Caco-2 (cell line): ENCODE data around the gene MICU1. TPM values are rescaled to one million over a fixed set of nuclear protein-coding genes. Genes with fewer than 3 reads are reported as not detected.

Experiments used
- BruUV-seq: library from RNA; stranded (reverse); fragments of 400-500 nt; replicated peaks from 2 replicates; lab custom pipeline; 2021; lab: Mats Ljungman, UMichigan
- CTCF ChIA-PET: fragments of 300-600 bp; sonication (Branson Sonifier 250); formaldehyde crosslinking; loops from one replicate; lab custom pipeline; 2022; ENCODE audit warnings: antibody characterized with exemption; lab: Charles Lee
- POLR2A ChIA-PET: fragments of 300-600 bp; sonication (Branson Sonifier 250); formaldehyde crosslinking; loops from one replicate; lab custom pipeline; 2022; ENCODE audit warnings: antibody characterized with exemption; lab: Charles Lee
- DNase-seq, 2 experiments: peaks; one replicate each; pipeline versions ENCODE4 v3.0.0 to v3.0.0-alpha.2; 2020 to 2022
- H3K27me3 ChIP-seq: replicated peaks from 2 replicates; pipeline ENCODE4 v1.6.0; 2011; ENCODE audit warnings: low read length; ENCODE audit not compliant: control insufficient read depth, insufficient read depth
- H3K36me3 ChIP-seq: 2 replicates; pipeline ENCODE4 v1.5.1; 2011; ENCODE audit warnings: low read length; ENCODE audit not compliant: control insufficient read depth, insufficient read depth
- H3K4me1 ChIP-seq: fragments of 250-450 bp; sonication (Bioruptor Pico); 2 replicates; pipeline ENCODE4 v1.5.1; 2020; ENCODE audit warnings: mild to moderate bottlenecking
- H3K4me3 ChIP-seq: 2 replicates; pipeline ENCODE4 v1.5.1; 2011; ENCODE audit warnings: low read depth, mild to moderate bottlenecking, control low read depth, low read length
- H3K9me3 ChIP-seq: fragments of 250-450 bp; sonication (Bioruptor Pico); 2 replicates; pipeline ENCODE4 v1.5.1; 2020; ENCODE audit warnings: mild to moderate bottlenecking, moderate library complexity
- H3K27ac Mint-ChIP-seq: one replicate; pipeline ENCODE4 v1.8.0; 2022; ENCODE audit warnings: mixed read lengths; ENCODE audit not compliant: unreplicated experiment
- H3K27me3 Mint-ChIP-seq: one replicate; pipeline ENCODE4 v1.8.0; 2022; ENCODE audit warnings: mixed read lengths; ENCODE audit not compliant: insufficient read depth, unreplicated experiment
- H3K36me3 Mint-ChIP-seq: one replicate; pipeline ENCODE4 v1.8.0; 2022; ENCODE audit warnings: mild to moderate bottlenecking, mixed read lengths; ENCODE audit not compliant: insufficient read depth, unreplicated experiment
- H3K4me1 Mint-ChIP-seq: one replicate; pipeline ENCODE4 v1.8.0; 2022; ENCODE audit warnings: low read depth, mixed read lengths; ENCODE audit not compliant: unreplicated experiment
- H3K4me3 Mint-ChIP-seq: one replicate; pipeline ENCODE4 v1.8.0; 2022; ENCODE audit warnings: mild to moderate bottlenecking, moderate library complexity, mixed read lengths; ENCODE audit not compliant: unreplicated experiment
- H3K9me3 Mint-ChIP-seq: one replicate; pipeline ENCODE4 v1.8.0; 2022; ENCODE audit warnings: mixed read lengths; ENCODE audit not compliant: unreplicated experiment
- CTCF ChIP-seq, 2 experiments: fragments of 200-600 bp in 1 of 2; IDR thresholded peaks; 1 replicate in 1 of 2; 2 replicates in 1 of 2; pipeline versions ENCODE4 v1.5.1 to v1.8.0; 2011 to 2022; ENCODE audit warnings: antibody characterized with exemption in 1 of 2, control low read depth in 1 of 2, inconsistent platforms in 1 of 2, low read depth in 1 of 2, low read length in 1 of 2, mild to moderate bottlenecking in 1 of 2, moderate library complexity in 1 of 2; ENCODE audit not compliant: insufficient read depth in 1 of 2, severe bottlenecking in 1 of 2, unreplicated experiment in 1 of 2
- intact Hi-C: fragments of 100-400 bp; cut with micrococcal nuclease; formaldehyde crosslinking; loops from one replicate; pipeline ENCODE4 v1.10.0; 2022; ENCODE audit not compliant: unreplicated experiment
- total RNA-seq: library from RNA; stranded (reverse); gene quantifications from 2 replicates; pipeline ENCODE4 v1.2.3, GENCODE V29; 2022

Gene MICU1
- total RNA-seq, 1 experiment from 2014 or later = 83.2 TPM

GRCh38 chr10:72517244-72517643 is 108.6 kb downstream of the MICU1 start:
- no peak for DNase-seq
- CTCF ChIA-PET = interaction anchor here (0.5 kb wide), 1 partner anchor 10 kb away, joined by 3 read pairs; no protein-coding TSS in a partner anchor
- intact Hi-C loops = no loop called here
- H3K4me3 Mint-ChIP-seq = no peak overlapping the region
- BruUV-seq = no TSS peak
- H3K27ac Mint-ChIP-seq = no peak overlapping the region
- no peak for TF ChIP-seq CTCF (IDR thresholded peaks at IDR 0.05; ENCODE audit: insufficient read depth in 1 of 2, low read depth in 1 of 2, low read length in 1 of 2, severe bottlenecking in 1 of 2, unreplicated experiment in 1 of 2)
- H3K27me3 ChIP-seq = no peaks in the 10 kb centered on the region
- no peaks in the 10 kb centered on the region for H3K36me3 ChIP-seq
- POLR2A ChIA-PET = no interaction called here
- no peaks in the 10 kb centered on the region for H3K27me3 Mint-ChIP-seq
- no peak overlapping the region for H3K4me3 ChIP-seq
- H3K4me1 Mint-ChIP-seq = no peaks in the 10 kb centered on the region
- H3K9me3 ChIP-seq = no peaks in the 10 kb centered on the region
- H3K36me3 Mint-ChIP-seq = peaks cover 9% of the 10 kb centered on the region
- H3K4me1 ChIP-seq = 0 out of 2 replicates have a peak, but pooled peaks cover 5% of the 10 kb centered on the region
- peaks cover 20% of the 10 kb centered on the region for H3K9me3 Mint-ChIP-seq

- H3K4me1 ChIP-seq = 0 out of 2 replicates have a peak, but pooled peaks cover 5% of the 10 kb centered on the region
- no peaks in the 10 kb centered on the region for H3K27me3 Mint-ChIP-seq
- no peak overlapping the region for H3K27ac Mint-ChIP-seq
- POLR2A ChIA-PET = no interaction called here
- peaks cover 9% of the 10 kb centered on the region for H3K36me3 Mint-ChIP-seq
- no peaks in the 10 kb centered on the region for H3K9me3 ChIP-seq
- H3K4me3 ChIP-seq = no peak overlapping the region
- intact Hi-C loops = no loop called here
- H3K36me3 ChIP-seq = no peaks in the 10 kb centered on the region
- no peak overlapping the region for H3K4me3 Mint-ChIP-seq
- DNase-seq = no peak
- CTCF ChIA-PET = no interaction called here
- no peaks in the 10 kb centered on the region for H3K4me1 Mint-ChIP-seq
- peaks cover 20% of the 10 kb centered on the region for H3K9me3 Mint-ChIP-seq
- H3K27me3 ChIP-seq = no peaks in the 10 kb centered on the region
- no TSS peak for BruUV-seq
- TF ChIP-seq CTCF (IDR thresholded peaks at IDR 0.05; ENCODE audit: insufficient read depth in 1 of 2, low read depth in 1 of 2, low read length in 1 of 2, severe bottlenecking in 1 of 2, unreplicated experiment in 1 of 2) = no peak
Measured at GRCh38 chr10:72515455-72515854, 110.4 kb downstream of the MICU1 start.

GRCh38 chr10:72513910-72514309 is 112.0 kb downstream of the MICU1 start:
- Mint-ChIP-seq H3K9me3 (peaks cover 20% of the 10 kb centered on the region), H3K27ac (no peak overlapping the region), H3K4me1 (no peaks in the 10 kb centered on the region), H3K36me3 (peaks cover 9% of the 10 kb centered on the region), H3K27me3 (no peaks in the 10 kb centered on the region), H3K4me3 (no peak overlapping the region)
- Histone ChIP-seq H3K4me3 (no peak overlapping the region), H3K9me3 (no peaks in the 10 kb centered on the region), H3K27me3 (no peaks in the 10 kb centered on the region), H3K4me1 (0 out of 2 replicates have a peak, but pooled peaks cover 5% of the 10 kb centered on the region), H3K36me3 (no peaks in the 10 kb centered on the region)
- no peak for DNase-seq
- no TSS peak for BruUV-seq
- no peak for TF ChIP-seq CTCF (IDR thresholded peaks at IDR 0.05; ENCODE audit: insufficient read depth in 1 of 2, low read depth in 1 of 2, low read length in 1 of 2, severe bottlenecking in 1 of 2, unreplicated experiment in 1 of 2)
- ChIA-PET CTCF (no interaction called here), POLR2A (no interaction called here)
- intact Hi-C loops = no loop called here
